ENCODE measurements around the gene DAPK3.
A peak's percentile ranks its signal among the peaks of the same experiment; 100 is the strongest.
"Not testable (repeated sequence)": the region's sequence is repeated elsewhere in the genome, so short reads cannot be mapped to it uniquely, and the experiment has no call there.

DAPK3 gene

DNA sequence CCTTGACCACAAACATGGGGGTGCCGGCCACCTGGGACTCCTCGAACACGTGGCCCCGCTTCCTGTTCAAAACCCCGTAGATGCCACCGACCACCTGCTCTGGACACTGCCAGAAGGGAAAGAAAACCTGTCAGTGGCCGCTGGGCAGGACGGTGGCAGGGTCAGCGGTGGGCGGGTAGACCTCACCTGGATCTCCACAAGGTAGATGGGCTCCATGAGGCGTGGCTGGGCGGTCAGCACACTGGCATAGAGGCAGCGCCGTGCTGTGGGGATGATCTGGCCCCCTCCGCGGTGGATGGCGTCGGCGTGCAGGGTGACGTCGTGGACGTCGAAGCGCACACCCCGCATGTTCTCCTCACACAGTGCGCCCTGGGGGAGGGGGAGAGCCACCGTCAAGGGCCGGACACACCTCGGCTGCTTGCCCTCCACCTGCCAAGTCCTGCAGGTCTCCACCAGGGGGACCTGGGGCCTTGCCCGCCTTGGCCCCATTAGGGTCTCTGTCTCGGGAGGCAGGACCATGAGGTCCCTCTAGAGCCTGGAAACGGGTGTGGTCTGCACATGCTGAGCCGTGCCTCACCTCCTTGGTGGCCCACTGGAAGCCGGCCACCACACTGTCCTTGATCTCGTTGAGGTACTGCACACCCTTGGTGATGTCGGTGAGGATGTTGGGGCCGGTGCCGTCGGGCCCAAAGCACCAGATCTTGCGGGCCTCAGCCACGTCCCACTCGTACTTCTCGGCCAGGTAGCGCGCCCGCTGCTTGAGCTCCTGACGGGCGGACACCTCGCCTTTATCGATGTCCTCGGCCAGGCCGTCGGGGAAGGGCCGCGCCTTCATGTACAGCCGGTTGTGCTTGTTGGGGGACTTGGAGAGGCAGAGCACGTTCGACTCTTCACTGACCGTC, 6.6 kb upstream of the DAPK3 start:
- DNase-seq = peak; percentile 20

DNA sequence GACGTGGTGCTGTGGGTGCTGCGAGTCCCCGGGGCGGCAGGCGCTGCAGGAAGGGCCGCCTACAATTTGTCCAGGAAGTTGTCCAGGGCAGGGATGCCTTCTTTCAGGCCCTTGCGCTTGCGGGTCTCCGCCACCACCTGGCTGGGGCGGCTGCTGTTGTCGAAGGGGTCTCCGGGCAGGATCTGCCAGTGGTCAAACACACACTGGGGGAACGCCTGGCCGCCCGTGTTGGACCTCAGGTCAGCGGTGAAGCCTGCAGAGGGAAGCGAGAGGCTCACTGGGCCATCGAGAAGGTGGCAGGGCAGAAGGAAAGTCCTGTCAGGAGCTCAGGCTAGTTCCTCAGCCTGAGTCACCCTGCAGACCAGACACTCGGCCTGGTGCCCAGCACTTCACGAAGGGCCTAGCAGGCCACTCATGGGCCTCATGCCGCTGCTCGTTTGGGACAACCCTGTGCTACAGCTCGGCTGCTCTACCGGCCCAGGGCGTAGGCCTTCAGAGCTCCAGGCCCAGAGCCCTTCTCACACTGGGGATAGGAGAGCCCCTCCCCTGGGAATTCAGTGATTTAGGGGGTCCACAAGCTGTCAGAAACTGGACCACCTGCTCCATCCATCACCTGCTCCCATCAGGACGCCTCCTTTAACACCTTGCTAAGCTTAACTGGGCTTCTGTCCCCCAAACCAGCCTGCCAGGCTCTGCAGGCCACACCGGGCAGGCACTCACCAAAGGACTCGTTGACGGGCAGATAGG, 5.8 kb upstream of the DAPK3 start:
- DNase-seq = no peak

DNA sequence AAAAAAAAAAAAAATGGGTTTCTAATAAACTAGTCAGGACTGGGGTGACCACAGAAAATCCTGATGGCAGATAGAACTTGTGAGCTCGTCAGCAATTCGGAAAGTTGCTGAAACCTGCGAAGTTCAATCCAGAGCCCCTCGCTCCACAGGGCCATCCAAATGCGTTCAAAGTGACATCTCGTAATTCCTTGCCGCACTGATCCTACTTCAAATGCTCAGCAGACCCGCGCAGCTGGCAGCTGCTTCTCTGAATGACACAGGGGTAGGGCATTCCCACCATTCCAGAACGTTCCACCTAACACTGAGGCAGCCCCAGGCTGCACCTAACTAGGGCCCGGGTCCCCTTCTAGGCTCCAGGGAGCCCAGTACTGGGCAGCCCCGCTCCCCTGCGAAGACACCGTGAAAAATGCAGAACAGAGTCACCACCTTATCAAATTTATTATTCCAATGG, 4.8 kb upstream of the DAPK3 start:
- DNase-seq = no peak

DNA sequence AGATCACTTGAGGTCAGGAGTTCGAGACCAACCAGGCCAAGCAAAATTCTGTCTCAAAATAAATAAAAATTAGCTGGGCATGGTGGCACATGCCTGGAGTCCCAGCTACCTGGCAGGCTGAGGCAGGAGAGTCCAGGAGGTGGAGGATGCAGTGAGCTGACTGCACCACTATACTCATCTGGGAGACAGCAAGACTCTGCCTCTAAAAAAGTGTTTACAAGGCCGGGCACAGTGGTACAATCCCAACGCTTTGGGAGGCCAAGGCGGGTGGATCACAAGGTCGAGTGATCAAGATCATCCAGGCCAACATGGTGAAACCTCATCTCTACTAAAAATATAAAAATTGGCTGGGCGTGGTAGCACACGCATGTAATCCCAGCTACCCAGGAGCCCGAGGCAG, 4.2 kb upstream of the DAPK3 start:
- no peak for DNase-seq

DNA sequence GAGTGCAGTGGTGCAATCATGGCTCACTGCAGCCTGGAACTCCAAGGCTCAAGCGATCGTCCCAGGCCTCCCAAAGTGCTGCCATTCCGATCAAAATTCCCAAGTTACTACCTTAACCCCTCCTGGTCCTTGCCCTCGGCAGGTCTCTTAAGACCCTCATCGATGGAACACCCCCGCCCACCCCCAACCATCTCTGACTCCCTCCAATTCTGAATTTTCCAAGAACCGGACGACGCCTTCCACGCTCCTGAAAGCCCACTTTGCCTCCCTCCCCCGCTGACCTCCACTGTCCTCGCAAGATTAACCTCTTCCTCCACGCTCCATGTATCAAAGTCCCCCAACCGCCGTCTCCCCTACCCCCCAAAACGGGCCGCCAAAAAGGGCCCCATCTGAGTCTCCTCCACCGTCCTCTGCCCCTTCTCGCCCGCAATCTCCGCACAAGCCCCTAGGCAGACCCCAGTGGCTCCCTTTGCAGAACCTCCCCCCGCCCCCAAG, 539 bp downstream of the DAPK3 start:
- DNase-seq = no peak

DNA sequence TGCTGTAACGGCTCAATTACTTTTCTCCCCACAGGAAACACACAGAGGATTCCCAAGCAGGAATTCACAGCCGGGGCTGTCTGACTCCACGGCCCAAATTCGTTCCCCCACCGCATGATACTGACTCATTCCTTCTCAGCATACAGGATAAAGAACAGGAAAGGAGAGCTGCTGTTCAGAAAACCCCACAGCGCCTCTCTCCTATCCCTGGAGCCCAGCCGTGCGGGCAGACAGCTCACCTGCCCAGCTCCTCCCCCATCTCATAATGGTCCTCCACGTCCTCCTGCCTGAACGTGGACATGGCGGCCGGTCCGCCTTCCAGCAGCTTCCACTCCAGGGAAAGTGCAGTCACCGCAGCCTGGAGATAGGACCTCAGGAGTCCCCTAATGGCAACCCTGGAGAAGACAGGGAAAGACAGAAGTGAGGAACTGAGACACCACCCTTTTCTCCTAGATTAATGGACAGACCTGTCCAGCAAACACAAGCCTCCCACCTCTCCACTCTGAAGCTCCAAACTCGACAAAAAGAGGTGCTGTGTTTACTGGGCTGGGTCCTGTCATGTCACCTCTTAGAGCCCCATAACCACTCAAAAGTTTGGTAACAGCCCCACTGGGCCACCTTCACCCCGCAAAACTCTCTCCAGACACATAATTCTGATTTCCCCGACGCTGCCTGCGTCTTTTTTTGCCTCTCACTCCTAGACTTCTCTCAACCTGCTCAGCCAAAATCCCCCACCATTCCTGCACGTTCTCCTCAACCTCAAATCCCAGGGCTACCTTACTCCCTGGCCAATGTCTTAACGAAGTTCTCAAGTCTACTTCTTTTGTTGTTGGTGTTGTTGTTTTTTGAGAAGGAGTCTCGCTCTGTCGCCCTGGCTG, 1.2 kb downstream of the DAPK3 start:
- no peak for DNase-seq

DNA sequence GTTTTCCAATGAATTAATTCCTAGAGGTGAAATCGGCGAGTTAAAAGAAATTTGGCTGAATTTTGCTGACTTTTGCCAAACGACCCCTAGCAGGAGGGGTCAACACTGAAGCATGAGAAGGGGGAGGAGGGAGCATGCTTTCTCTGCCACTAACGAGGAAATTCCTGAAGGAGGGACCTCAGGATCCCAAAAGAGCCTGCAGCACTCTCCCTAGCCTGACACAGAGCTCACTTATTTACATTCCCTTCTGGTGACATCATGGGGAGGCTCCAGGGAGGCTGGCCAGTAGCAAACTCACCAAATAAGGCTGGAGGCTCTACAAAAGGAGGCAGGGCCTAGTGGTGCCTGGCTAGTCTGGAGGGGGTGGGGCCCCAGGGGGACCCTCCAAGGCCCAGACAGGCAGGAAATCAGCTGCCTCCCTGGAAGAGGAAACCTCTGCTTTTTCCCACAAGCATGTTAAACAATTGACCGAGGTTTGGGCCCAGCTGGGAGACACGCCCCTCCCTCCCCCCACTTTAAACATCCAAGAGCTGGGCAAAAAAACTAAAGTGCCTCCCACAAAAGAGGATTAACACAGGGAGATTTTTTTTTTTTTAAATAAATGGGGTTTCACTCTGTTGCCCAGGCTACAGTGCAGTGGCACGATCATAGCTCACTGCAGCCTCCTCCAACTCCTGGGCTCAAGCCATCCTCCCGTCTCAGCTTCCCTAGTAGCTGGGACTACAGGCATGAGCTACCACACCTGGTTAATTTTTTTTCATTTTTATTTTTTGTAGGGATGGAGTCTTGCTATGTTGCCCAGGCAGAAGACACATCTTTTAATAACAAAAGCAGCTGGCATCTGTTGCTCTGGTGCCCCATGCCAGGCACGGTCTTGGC, 2.1 kb downstream of the DAPK3 start:
- DNase-seq = no peak

DNA sequence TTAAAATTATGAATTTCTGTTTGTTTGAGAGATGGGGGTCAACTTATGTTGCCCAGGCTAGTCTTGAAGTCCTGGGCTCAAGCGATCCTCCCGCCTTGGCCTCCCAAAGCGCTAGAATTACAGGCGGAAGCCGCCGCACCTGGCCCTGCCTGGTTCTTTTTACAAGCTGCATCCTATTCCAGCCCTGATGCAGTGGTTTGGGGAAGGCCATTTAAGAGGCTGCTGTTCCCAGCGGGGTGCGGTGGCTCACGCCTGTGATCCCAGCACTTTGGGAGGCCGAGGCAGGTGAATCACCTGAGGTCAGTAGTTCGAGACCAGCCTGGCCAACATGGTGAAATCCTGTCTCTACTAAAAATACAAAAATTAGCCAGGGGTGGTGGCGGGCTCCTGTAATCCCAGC, 2.9 kb downstream of the DAPK3 start:
- not testable (repeated sequence) for DNase-seq

DNA sequence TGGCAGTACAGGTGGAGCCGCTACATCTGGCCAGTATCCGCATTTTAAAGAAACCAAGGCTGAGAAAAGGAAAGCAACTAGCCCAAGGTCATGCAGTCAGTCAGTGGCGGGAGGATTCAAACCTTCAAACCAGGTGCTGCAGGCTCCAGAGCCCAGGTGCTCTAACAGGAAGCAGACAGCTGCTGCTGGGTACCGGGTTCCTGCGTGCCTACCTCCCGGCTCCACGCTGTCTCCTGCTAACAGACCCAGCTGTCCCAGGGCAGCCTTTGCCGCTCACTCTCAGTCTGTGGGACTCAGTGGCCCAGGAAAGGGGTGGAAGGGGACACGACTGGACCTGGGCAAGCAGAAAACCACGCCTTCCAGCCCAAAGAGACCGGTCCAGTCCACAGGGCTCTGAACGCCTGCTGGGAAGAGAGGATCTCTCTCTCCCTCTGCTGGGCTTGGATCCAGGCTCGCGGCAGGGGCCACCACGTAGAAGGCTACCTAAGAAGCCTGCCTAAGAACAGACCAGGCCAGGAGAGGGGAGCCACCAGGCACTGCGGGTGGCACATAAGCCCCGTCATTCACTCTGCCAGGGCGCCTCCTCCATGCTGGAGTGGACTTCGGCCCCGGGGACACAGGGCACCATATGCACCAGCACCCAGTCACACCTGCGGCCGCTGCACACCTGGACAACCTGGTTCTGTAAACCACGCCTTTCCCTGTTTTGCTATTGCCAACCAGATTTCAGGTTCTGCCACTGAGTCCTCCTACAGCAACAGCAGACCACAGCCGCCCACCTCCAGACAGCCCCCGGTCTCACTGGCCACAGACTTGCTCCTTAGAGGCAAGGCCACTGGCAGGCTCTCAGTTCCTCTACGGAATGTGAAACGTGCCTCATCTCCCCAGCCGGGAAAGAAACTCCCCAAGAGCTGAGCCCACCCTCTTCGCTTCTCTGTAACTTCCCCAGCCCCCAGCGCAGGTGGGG, 4.6 kb downstream of the DAPK3 start:
- no peak for DNase-seq

DNA sequence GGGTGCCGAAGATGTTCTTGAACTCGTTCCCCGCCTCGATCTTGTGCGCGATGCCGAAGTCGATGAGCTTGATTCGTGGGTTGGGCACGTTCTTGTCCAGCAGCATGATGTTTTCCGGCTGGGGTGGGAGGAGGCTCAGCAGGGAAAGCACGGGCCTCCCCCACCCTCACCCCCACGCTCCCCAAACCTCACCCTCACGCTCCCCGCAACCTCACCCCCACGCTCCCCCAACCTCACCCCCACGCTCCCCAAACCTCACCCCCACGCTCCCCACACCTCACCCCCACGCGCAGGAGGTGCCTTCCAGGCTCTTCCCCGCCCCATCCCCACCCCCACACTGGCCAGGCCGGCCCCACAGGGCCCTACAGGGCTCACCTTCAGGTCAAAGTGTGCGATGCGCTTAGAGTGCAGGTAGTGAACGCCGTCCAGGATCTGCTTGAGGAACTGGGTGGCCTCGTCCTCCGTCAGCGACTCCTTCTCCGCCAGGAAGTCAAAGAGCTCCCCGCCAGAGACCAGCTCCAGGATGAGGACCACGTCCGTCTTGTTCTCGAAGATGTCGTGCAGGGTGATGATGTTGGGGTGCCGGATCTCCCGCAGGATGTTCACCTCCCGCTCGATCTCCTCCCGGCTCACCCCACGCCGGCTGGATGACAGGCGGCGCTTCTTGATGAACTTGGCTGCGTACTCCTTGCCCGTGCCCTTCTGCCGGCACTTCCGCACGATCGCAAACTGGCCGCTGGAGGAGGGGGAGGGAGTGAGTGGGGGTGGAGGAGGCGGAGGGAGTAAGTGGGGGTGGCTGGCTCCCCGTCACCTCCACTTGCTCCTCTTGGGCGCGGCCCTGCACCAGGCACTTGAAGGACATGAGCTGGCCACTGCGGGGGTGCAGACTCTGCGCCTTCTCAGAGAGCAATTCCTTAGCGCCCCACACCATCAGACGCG, 6.4 kb downstream of the DAPK3 start:
- no peak for DNase-seq

DNA sequence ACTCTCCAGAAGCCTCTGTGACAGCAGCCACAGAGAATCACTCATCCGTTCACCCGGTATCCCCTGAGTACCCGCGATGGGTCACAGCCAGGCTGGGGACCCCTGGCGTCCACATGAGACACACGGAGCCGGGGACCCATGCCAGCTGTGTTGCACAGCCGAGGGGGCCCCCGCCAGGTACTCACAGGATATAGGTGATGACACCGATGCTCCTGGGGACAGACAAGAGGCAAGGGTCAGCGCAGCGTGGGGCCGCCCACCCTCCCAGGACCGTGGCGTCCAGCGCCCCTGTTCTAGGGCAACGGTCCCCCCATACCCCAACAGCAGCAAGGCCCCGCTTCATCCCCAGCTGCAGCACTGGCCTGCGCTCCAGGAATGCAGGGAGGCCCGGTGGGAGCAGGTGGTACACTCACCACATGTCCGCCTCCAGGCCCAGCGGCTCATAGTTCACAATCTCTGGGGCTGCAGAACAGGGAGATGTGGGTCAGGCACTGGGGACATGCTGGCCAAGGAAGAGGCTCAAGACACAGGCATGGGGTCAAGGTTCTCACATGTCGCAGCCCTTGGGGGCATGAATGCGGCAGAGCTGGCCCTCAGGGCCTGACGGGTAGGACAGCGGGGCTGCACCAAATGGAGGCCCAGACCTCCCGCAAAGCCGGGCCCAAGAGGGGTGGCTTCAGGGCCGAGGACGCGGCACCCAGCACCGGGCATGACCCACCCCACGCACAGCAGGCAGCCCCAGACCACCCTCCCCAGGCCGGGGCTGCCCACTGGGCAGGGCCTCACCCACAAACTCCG, 7.2 kb downstream of the DAPK3 start:
- no peak for DNase-seq

DNA sequence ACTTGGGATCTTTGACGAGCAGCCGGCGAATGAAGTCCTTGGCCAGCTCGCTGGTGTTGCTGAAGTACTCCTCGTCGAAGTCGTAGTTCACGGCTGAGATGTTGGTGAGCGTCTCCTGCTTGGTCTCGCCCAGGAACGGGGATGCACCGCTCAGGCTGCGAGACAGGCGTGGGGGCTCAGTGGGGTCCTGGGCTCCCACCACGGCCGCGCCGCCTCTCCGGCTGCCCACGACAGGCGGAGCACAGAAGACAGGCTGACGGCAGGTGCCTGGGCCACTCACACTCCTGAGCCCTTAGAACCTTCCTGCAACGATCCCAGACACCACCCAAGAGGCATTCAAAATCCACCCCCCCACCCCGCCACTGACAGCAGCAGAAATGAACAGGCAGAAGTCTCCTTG, 9.9 kb downstream of the DAPK3 start:
- DNase-seq = no peak

DNA sequence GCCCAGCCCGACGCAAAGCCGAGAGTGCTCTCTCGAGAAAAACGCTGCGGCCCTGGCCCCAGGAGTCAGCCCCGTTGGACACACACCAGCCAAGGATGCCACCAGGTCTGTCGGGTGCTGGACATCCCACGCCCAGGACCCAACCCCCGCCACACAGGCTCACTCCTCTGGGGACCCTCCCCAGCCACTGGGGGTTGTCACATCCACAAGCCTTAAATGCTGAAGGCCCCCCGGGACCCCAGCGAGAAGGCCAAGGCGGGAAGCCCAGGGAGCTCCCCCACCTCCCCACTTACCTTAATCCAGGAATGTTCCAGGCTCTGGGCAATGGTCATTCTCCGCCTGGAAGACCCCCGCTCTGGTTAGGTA, 11.2 kb downstream of the DAPK3 start:
- DNase-seq = no peak

DNA sequence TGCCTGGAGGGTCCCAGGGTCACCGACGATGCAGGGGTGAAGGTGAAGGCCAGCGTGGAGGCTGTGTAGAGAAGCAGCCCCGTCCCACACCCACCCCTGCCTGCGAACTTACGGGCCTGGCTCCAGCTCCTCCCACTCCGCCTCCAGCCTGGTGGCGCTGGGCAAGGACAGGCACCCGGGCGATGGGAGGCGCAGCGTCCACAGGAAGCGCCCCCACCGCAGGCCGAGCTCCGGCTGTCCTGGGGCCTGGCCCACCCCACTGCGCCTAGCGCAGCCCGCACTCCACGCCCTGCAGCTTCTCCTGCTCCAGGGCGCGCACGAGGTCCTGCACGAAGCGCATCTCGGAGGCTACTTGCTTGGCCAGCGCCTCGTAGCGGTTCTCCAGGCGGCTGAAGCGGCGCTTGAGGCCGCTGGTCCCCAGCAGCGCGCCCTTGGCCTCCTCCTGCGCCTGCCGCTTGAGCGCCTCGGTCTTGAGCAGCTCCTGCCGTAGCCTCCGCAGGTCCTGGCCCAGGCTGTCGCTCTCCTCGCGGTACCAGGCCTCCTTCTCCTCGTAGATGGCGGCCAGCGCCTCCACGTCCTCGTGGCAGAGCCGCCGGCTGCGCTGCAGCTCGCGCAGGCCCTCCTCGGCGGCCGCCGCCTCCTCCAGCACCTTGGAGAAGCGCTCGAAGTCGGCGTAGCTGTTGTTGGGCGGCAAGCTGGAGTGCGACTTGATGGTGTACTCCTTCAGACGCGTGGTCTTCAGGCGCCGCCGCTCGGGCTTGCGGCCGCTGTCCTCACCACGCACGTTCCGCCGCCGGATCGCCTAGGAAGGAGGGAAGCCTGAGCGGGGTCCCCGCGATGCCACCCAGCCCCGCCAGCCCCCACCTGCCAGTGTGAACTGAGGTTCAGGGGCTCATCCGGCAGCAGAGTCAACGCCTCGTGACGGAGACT, 11.8 kb downstream of the DAPK3 start:
- no peak for DNase-seq

DNA sequence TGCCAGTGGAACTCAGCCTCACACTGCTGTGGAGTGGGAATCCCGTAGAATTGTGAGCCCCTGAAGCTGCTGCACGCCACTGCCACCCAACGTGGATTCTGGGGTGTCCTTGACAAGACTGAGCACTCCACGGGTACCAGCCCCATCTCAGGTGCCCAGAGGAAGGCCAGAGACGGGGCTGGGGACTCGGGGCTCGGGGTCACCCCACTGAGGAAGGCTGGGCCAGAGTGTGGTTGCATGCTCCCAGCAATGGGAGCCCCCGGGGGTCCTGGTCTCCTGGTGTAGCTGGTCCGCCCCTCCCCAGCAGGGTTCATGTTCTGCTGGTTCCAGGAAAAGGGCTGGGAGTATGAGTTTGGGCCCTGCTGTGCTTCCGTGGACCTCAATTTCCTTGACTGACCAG, 15.2 kb downstream of the DAPK3 start:
- no peak for DNase-seq

DNA sequence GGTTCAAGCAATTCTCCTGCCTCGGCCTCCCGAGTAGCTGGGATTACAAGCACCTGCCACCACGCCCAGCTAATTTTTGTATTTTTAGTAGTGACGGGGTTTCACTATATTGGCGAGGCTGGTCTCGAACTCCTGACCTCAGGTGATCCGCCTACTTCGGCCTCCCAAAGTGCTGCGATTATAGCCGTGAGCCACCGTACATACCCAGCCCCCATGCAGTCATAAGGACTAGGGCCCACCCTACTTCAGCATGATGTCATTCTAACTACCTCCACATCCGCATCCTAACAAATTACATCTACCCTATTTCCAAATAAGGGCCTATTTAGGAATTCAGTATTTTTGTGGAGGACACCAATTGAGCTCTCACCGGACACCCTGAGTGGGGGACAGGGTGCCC, 15.6 kb downstream of the DAPK3 start:
- not testable (repeated sequence) for DNase-seq

DNA sequence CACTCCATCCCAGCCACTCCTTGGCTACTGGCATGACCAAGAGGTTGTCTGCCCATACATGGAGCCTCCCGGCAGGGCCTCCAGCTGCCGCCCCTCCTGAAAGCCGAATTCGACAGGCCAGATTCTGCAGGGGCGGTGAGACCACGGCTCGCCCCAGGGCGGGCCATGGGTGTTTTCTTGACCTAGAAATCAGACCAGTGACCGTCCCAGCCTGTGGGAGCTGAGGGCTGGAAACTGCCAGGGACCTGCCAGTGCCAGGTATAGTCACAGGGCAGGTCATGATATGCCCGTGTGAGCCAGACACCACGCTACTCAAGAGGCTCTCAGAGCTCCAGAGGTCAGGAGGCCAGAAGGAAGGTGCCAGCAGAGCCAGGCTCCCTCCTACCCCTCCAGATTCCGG, 16.8 kb downstream of the DAPK3 start:
- no peak for DNase-seq

Measured in activated CD4-positive, alpha-beta T cell treated with anti-CD3 and anti-CD28 coated beads, Interleukin-2, Interleukin-6, amounts not matched to agents 100 ng/mL and 50 ng/mL, durations not matched to agents 16 hours and 8 hours (primary cell).